Heart left ventricle (tissue), 16 donors: ENCODE data around the gene FOCAD. TPM values are rescaled to one million over a fixed set of nuclear protein-coding genes. Genes with fewer than 3 reads are reported as not detected.

ENCODE experiments used
- ATAC-seq, 4 donors: fragments of 200-7000 bp; cut with Tn5 transposase; one replicate each; pipeline ENCODE4 v1.9.1; 2020 to 2022; ENCODE audit warnings: moderate library complexity in 4 of 4, mild to moderate bottlenecking in 3 of 4, moderate number of reproducible peaks in 1 of 4
- DNase-seq, 5 donors: peaks; one replicate each; pipeline ENCODE4 v3.0.0-alpha.2; 2020
- H3K27ac ChIP-seq, 12 donors: fragments of 200-600 bp; sonication (generic) in 4 of 12; one replicate each; pipeline versions ENCODE4 v1.5.0 to v1.8.0; 2016 to 2022; ENCODE audit warnings: mild to moderate bottlenecking in 2 of 12
- H3K27me3 ChIP-seq, 9 donors: fragments of 200-600 bp; sonication (generic) in 2 of 9; one replicate each; pipeline versions ENCODE4 v1.5.1 to v1.8.0; 2016 to 2022; ENCODE audit warnings: mild to moderate bottlenecking in 3 of 9
- H3K36me3 ChIP-seq, 9 donors: fragments of 200-600 bp; sonication (generic) in 2 of 9; one replicate each; pipeline versions ENCODE4 v1.5.0 to v1.8.0; 2018 to 2022; ENCODE audit warnings: mild to moderate bottlenecking in 2 of 9
- H3K4me1 ChIP-seq, 12 donors: fragments of 200-600 bp; sonication (generic) in 4 of 12; one replicate each; pipeline versions ENCODE4 v1.5.0 to v1.8.0; 2016 to 2022; ENCODE audit warnings: mild to moderate bottlenecking in 3 of 12
- H3K4me3 ChIP-seq, 12 donors: fragments of 200-600 bp; sonication (generic) in 4 of 12; one replicate each; pipeline versions ENCODE4 v1.5.0 to v1.8.0; 2017 to 2022; ENCODE audit warnings: mild to moderate bottlenecking in 9 of 12, moderate library complexity in 4 of 12
- H3K9me3 ChIP-seq, 12 donors: fragments of 200-600 bp; sonication (generic) in 4 of 12; one replicate each; pipeline versions ENCODE4 v1.5.0 to v1.8.0; 2016 to 2022; ENCODE audit warnings: mild to moderate bottlenecking in 1 of 12
- CTCF ChIP-seq, 12 donors: fragments of 200-600 bp; sonication (generic) in 4 of 12; IDR thresholded peaks; one replicate each; pipeline versions ENCODE4 v1.5.0 to v1.8.0; 2018 to 2022; ENCODE audit warnings: antibody characterized with exemption in 12 of 12, mild to moderate bottlenecking in 5 of 12
- POLR2A ChIP-seq, 2 donors: fragments of 450-650 bp; IDR thresholded peaks; one replicate each; pipeline ENCODE4 v1.6.1; 2017; ENCODE audit warnings: antibody characterized with exemption in 2 of 2, mild to moderate bottlenecking in 2 of 2, moderate library complexity in 2 of 2
- WGBS, 4 donors: extraction: QIAGEN DNeasy Blood & Tissue Kit in 2 of 4; methylation state at CpG; one replicate each; pipeline versions ENCODE4 v1.1.5 to v1.1.7; 2013 to 2018; 5-methylcytosine and 5-hydroxymethylcytosine counted together
- intact Hi-C, 10 donors: fragments of 100-400 bp; cut with DNase I; formaldehyde crosslinking; loops; one replicate each; pipeline versions ENCODE4 v1.11.1 to v1.14.2; 2022
- polyA plus RNA-seq, 2 donors: library from polyadenylated mRNA; stranded (reverse); fragments of 200-250 nt; gene quantifications; one replicate each; pipeline ENCODE4 v1.2.3, GENCODE V29; 2013
- total RNA-seq, 9 donors: library from RNA; depleted of rRNA in 2 of 9; stranded (reverse); fragments of >200 nt in 2 of 9; fragmentation: NEBNext Ultra II Directional in 3 of 9; extraction: Animal tissue kit (Norgen Biotek cat#: 25700) in 3 of 9; gene quantifications; one replicate each; pipeline versions ENCODE4 v1.1.0 to v1.2.4, GENCODE V29; 2016 to 2023
- donor health status: ischemic (EF 13 %, LVEDD 7.1; RV severe dilation, severe dysfunction).
- donor health status: healthy with polysubstance abuse.
- donor health status: DM: no; HTN: yes; CAD: no.
- donor health status: DM: no; HTN: no; CAD: no.
- donor health status: ischemic (EF 25% LVEDD 6.9; RV normal size, moderate dysfunction).
- donor health status: ischemic (EF 25% LVEDD 5.7; RV mildly dilated, moderate dysfunction).
- donor health status: healthy.
- donor health status: DM: yes; HTN: yes; CAD: no.
- donor health status: ischemic (EF 35%, LVEDD 5.7; RV mildly dilated, moderate dysfunction).
- donor health status: nonischemic (EF 11% LVEDD 7.7; RV severe dilation, severe dysfunction).
- donor health status: DM: yes; HTN: yes; CAD: no.
- donor health status: PGD.
- donor health status: ischemic (EF 29% LVEDD 5.4; RV normal size, mild dysfunction).
- donor health status: nonischemic (EF 23%, LVEDD 6.1; RV moderate dilation, normal function).

Gene FOCAD
- total and polyA plus RNA-seq, 11 donors, result 8.6 to 39.5 (median 28.3) TPM

DNA sequence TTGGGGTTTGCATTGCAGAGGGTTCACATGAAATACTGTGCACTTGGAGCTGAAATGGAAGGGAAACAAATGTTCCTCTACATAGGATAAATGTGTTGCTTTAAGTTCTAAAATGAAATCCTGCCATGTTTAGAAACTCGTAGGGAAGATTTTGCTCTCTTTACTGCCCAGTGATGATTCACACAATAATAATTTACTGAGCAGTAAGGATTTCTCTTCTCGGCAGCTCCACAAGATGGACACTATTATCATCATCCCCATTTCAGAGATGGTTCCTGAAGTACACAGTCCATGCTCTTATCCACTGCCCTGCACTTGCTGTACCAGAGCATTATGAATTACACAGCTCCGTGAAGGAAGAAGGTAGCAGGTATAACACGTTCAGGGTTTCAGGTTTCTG is 343.2 kb downstream of the FOCAD start:
- ATAC-seq, result no peak
- no peak for TF ChIP-seq POLR2A (IDR thresholded peaks at IDR 0.05)
- no peak for TF ChIP-seq CTCF (IDR thresholded peaks at IDR 0.05)
- WGBS, 4 donors, result 81 to 86% (median 86%) methylated on average over 4 of the region's 4 CpGs
- DNase-seq, result no peak
- Histone ChIP-seq H3K27ac (no peak overlapping the region), H3K36me3 (peaks cover 0 to 9% (median 0%) of the 10 kb centered on the region in 9 donors), H3K9me3 (no peaks in the 10 kb centered on the region), H3K4me3 (no peak overlapping the region), H3K27me3 (no peaks in the 10 kb centered on the region), H3K4me1 (peaks cover 0 to 61% (median 4%) of the 10 kb centered on the region in 12 donors)
- intact Hi-C loops, result loop anchor here in 1 of 10 donors (10.0 kb wide), 1 partner anchor 88 kb away; no protein-coding TSS in a partner anchor

- peak overlapping the region in 2 of 12 donors; percentile 28 to 33 for H3K27ac ChIP-seq
- DNase-seq (no peak), ATAC-seq (no peak)
- H3K9me3 ChIP-seq, result no peaks in the 10 kb centered on the region
- WGBS, 4 donors, result 45 to 61% (median 49%) methylated on average over 3 of the region's 3 CpGs
- H3K4me3 ChIP-seq, result no peak overlapping the region
- peaks cover 0 to 57% (median 4%) of the 10 kb centered on the region in 12 donors for H3K4me1 ChIP-seq
- H3K36me3 ChIP-seq, result peaks cover 0 to 9% (median 0%) of the 10 kb centered on the region in 9 donors
- TF ChIP-seq POLR2A (IDR thresholded peaks at IDR 0.05), result no peak
- no peak for TF ChIP-seq CTCF (IDR thresholded peaks at IDR 0.05)
- intact Hi-C loops, result loop anchor here in 1 of 10 donors (10.0 kb wide), 1 partner anchor 86 kb away; no protein-coding TSS in a partner anchor
- H3K27me3 ChIP-seq, result no peaks in the 10 kb centered on the region
These were observed 344.4 kb downstream of the FOCAD start for GRCh38 chr9:21028466-21028865.

DNA sequence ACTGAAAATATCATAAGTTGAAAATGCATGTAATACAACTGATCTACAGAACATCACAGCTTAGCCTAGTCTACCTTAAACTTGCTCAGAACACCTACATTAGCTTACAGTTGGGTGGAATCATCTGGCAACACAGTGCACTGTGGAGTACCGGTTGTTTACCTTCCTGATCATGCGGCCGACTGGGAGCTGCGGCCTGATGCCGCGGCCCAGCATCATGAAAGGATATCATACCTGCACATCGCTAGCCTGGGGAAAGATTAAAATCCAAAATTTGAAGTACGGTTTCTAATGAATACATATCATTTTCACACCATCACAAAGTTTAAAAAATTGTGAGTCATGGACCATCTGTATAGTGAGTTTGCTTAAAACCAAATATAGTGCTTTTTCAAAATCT is 345.6 kb downstream of the FOCAD start:
- no peak for TF ChIP-seq CTCF (IDR thresholded peaks at IDR 0.05)
- no peak for TF ChIP-seq POLR2A (IDR thresholded peaks at IDR 0.05)
- Histone ChIP-seq H3K27ac (peak overlapping the region in 1 of 12 donors; percentile 86), H3K27me3 (peaks cover 0 to 10% (median 0%) of the 10 kb centered on the region in 9 donors), H3K4me1 (peaks cover 0 to 49% (median 4%) of the 10 kb centered on the region in 12 donors), H3K36me3 (peaks cover 0 to 9% (median 0%) of the 10 kb centered on the region in 9 donors), H3K4me3 (no peak overlapping the region), H3K9me3 (no peaks in the 10 kb centered on the region)
- DNase-seq (no peak), ATAC-seq (no peak)
- intact Hi-C loops, result loop anchor here in 4 of 10 donors (10.0 kb wide), 2 partner anchors 75 to 85 kb away; no protein-coding TSS in a partner anchor
- 74 to 85% (median 79%) methylated on average over 8 of the region's 8 CpGs for WGBS, 4 donors

DNA sequence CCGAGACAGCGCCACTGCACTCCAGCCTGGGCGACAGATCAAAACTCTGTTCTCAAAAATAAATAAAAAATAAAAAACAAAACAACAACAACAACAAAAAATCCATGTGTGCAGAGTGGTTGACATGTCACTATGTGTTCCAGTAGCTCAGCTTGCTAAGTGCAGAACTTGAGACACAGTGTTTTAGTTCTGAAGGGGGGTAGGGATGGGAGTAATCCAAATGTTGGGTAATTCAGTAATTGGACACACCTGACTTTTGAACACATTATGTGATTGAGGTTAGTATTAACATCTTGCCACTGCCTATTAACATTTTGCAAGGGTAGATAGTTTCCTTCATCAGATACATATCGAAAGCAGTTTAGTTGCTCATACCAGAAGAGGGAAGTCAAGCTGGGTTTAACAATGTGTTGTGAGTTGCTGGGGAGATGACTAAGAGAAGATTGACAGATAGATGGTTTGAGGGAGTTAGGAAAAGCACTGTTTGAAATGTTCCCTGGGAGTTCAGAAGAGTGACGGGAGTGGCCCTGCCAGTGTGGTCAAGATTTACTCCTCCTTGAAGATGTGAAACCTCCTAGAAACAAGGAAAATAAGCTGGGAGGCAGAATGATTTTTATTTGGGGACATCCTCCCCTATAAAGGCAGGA is 346.5 kb downstream of the FOCAD start:
- Histone ChIP-seq H3K36me3 (peaks cover 0 to 9% (median 0%) of the 10 kb centered on the region in 9 donors), H3K27me3 (peaks cover 0 to 11% (median 0%) of the 10 kb centered on the region in 9 donors), H3K4me3 (peak overlapping the region in 10 of 12 donors; percentile 46 to 73 (median 62)), H3K4me1 (peaks cover 0 to 44% (median 4%) of the 10 kb centered on the region in 12 donors), H3K9me3 (no peaks in the 10 kb centered on the region), H3K27ac (peak overlapping the region in 9 of 12 donors; percentile 18 to 88 (median 45))
- DNase-seq (no peak), ATAC-seq (peak in 3 of 4 donors; percentile 55 to 59 (median 56))
- TF ChIP-seq CTCF (IDR thresholded peaks at IDR 0.05) (no peak), POLR2A (IDR thresholded peaks at IDR 0.05) (no peak)
- WGBS, 4 donors, result 80 to 89% (median 86%) methylated on average over 5 of the region's 5 CpGs
- intact Hi-C loops, result loop anchor here in 3 of 10 donors (10.0 kb wide), 2 partner anchors 74 to 84 kb away; no protein-coding TSS in a partner anchor
